Testis (tissue), 3 donors: ENCODE results near the gene CSTF2. TPM values are rescaled to one million over a fixed set of nuclear protein-coding genes. Genes with fewer than 3 reads are reported as not detected.

ENCODE experiments used
- DNase-seq: peaks from one replicate; pipeline ENCODE4 v3.0.0-alpha.2; 2019
- H3K27ac ChIP-seq, 2 donors: fragments of 200-600 bp; sonication (generic); one replicate each; pipeline ENCODE4 v1.5.1; 2019
- H3K27me3 ChIP-seq: fragments of 200-600 bp; sonication (generic); one replicate; pipeline ENCODE4 v1.5.1; 2019
- H3K36me3 ChIP-seq: fragments of 200-600 bp; sonication (generic); one replicate; pipeline ENCODE4 v1.5.1; 2017; ENCODE audit warnings: low read depth; ENCODE audit errors: missing control alignments
- H3K4me1 ChIP-seq: fragments of 200-600 bp; sonication (generic); one replicate; pipeline ENCODE4 v1.5.1; 2019
- H3K4me3 ChIP-seq, 2 donors: fragments of 200-600 bp; sonication (generic); one replicate each; pipeline ENCODE4 v1.5.1; 2017 to 2019
- H3K9me3 ChIP-seq: fragments of 200-600 bp; sonication (generic); one replicate; pipeline ENCODE4 v1.5.1; 2017
- CTCF ChIP-seq, 3 experiments: fragments of 450-650 bp in 2 of 3; fragments of 200-600 bp in 1 of 3; sonication (generic) in 1 of 3; IDR thresholded peaks; one replicate each; pipeline ENCODE4 v1.5.1; 2016 to 2019; ENCODE audit warnings: antibody characterized with exemption in 3 of 3, mild to moderate bottlenecking in 2 of 3, moderate library complexity in 1 of 3
- POLR2A ChIP-seq: fragments of 450-650 bp; IDR thresholded peaks from one replicate; pipeline ENCODE4 v1.6.1; 2017; ENCODE audit warnings: antibody characterized with exemption, mild to moderate bottlenecking, moderate library complexity
- WGBS, 2 donors: methylation state at CpG; one replicate each; pipeline ENCODE4 v1.1.5; 2018; 5-methylcytosine and 5-hydroxymethylcytosine counted together
- intact Hi-C: fragments of 100-400 bp; cut with DNase I; formaldehyde crosslinking; loops from one replicate; pipeline ENCODE4 v1.15.1; 2023; ENCODE audit warnings: low total_unique reads
- polyA plus RNA-seq: library from polyadenylated mRNA; stranded (reverse); fragments of 350-450 nt; fragmentation: Illumina TruSeq; extraction: RNeasy Lipid Tissue Mini Kit (QIAGEN cat#74804); gene quantifications from one replicate; pipeline ENCODE4 v1.2.3, GENCODE V29; 2014; ENCODE audit warnings: low read depth, low replicate concordance; ENCODE audit not compliant: insufficient read depth
- total RNA-seq, 2 donors: library from RNA; depleted of rRNA; stranded (reverse); fragments of >200 nt; gene quantifications; one replicate each; pipeline ENCODE4 v1.2.3, GENCODE V29; 2016

Gene CSTF2
- total and polyA plus RNA-seq, 3 donors from 2014 or later = 33.2 to 44.4 (median 42.2) TPM

GRCh38 chrX:100870527-100870926 lies 50.3 kb downstream of the CSTF2 start:
- DNase-seq = no peak
- no peak overlapping the region for H3K27ac ChIP-seq
- H3K4me1 ChIP-seq = no peaks in the 10 kb centered on the region
- H3K27me3 ChIP-seq = no peaks in the 10 kb centered on the region
- H3K9me3 ChIP-seq = no peaks in the 10 kb centered on the region
- H3K36me3 ChIP-seq = no peaks in the 10 kb centered on the region
- TF ChIP-seq CTCF (IDR thresholded peaks at IDR 0.05) (no peak), POLR2A (no peak)
- 72 to 80% methylated on average over 5 of the region's 5 CpGs for WGBS, 2 donors
- H3K4me3 ChIP-seq = no peak overlapping the region
- intact Hi-C loops = no loop called here

- Histone ChIP-seq H3K4me3 (no peak overlapping the region), H3K36me3 (no peaks in the 10 kb centered on the region), H3K27me3 (no peaks in the 10 kb centered on the region), H3K27ac (no peak overlapping the region), H3K9me3 (no peaks in the 10 kb centered on the region), H3K4me1 (no peaks in the 10 kb centered on the region)
- intact Hi-C loops = no loop called here
- TF ChIP-seq POLR2A (no peak), CTCF (IDR thresholded peaks at IDR 0.05) (no peak)
- no peak for DNase-seq
- 66 to 74% methylated on average over 8 to 9 of the region's 9 CpGs for WGBS, 2 donors
These were observed 51.7 kb downstream of the CSTF2 start for GRCh38 chrX:100871594-100872560.

GRCh38 chrX:100874325-100874724 lies 54.1 kb downstream of the CSTF2 start, which contains the start of gene NOX1:
Gene NOX1 (minus strand): TSS chrX:100874359. CDS start chrX:100874139, 220 bp downstream.
- DNase-seq = no peak
- WGBS, 2 donors = 28 to 46% methylated on average over 2 of the region's 2 CpGs
- intact Hi-C loops = no loop called here

GRCh38 chrX:100880368-100880767 lies 60.2 kb downstream of the CSTF2 start:
- no peaks in the 10 kb centered on the region for H3K9me3 ChIP-seq
- no peaks in the 10 kb centered on the region for H3K36me3 ChIP-seq
- H3K27me3 ChIP-seq = no peaks in the 10 kb centered on the region
- TF ChIP-seq CTCF (IDR thresholded peaks at IDR 0.05) (no peak), POLR2A (no peak)
- H3K4me1 ChIP-seq = no peaks in the 10 kb centered on the region
- no peak for DNase-seq
- no peak overlapping the region for H3K4me3 ChIP-seq
- intact Hi-C loops = no loop called here
- 83 to 92% methylated on average over 2 of the region's 2 CpGs for WGBS, 2 donors
- H3K27ac ChIP-seq = no peak overlapping the region

More at GRCh38 chrX:100874325-100874724, 54.1 kb downstream of the CSTF2 start, which contains the start of gene NOX1:
- no peaks in the 10 kb centered on the region for H3K4me1 ChIP-seq
- H3K27me3 ChIP-seq = no peaks in the 10 kb centered on the region
- H3K36me3 ChIP-seq = no peaks in the 10 kb centered on the region
- H3K9me3 ChIP-seq = no peaks in the 10 kb centered on the region
- H3K27ac ChIP-seq = no peak within 1 kb of the TSS
- no peak within 1 kb of the TSS for H3K4me3 ChIP-seq
- no peak for TF ChIP-seq POLR2A
- TF ChIP-seq CTCF (IDR thresholded peaks at IDR 0.05) = no peak
